ENCODE measurements around the gene SCAMP5.

The SCAMP5 gene

GRCh38 chr15:75059607-75060006 is 64.2 kb downstream of the SCAMP5 start:
- no peak for DNase-seq (ENCODE audit: low spot score)
- in situ Hi-C loops (cut with MboI; ENCODE audit: low sequenced_read_pairs, unreplicated experiment): no loop called here
- no peak for TF ChIP-seq CTCF (IDR thresholded peaks at IDR 0.05; ENCODE audit: borderline replicate concordance, control extremely low read depth, extremely low read depth, insufficient read depth, missing control alignments)

- peak; percentile 71 for DNase-seq (ENCODE audit: low spot score)
- in situ Hi-C loops (cut with MboI; ENCODE audit: low sequenced_read_pairs, unreplicated experiment): no loop called here
- TF ChIP-seq CTCF (IDR thresholded peaks at IDR 0.05; ENCODE audit: borderline replicate concordance, control extremely low read depth, extremely low read depth, insufficient read depth, missing control alignments): no peak
Observed at GRCh38 chr15:75061272-75061671, 65.9 kb downstream of the SCAMP5 start.

GRCh38 chr15:75062706-75063105 is 67.3 kb downstream of the SCAMP5 start:
- in situ Hi-C loops (cut with MboI; ENCODE audit: low sequenced_read_pairs, unreplicated experiment): no loop called here
- no peak for DNase-seq (ENCODE audit: low spot score)
- TF ChIP-seq CTCF (IDR thresholded peaks at IDR 0.05; ENCODE audit: borderline replicate concordance, control extremely low read depth, extremely low read depth, insufficient read depth, missing control alignments): no peak

GRCh38 chr15:75063338-75063737 is 68.0 kb downstream of the SCAMP5 start:
- DNase-seq (ENCODE audit: low spot score): no peak
- TF ChIP-seq CTCF (IDR thresholded peaks at IDR 0.05; ENCODE audit: borderline replicate concordance, control extremely low read depth, extremely low read depth, insufficient read depth, missing control alignments): no peak
- in situ Hi-C loops (cut with MboI; ENCODE audit: low sequenced_read_pairs, unreplicated experiment): no loop called here

- no peak for DNase-seq (ENCODE audit: low spot score)
- in situ Hi-C loops (cut with MboI; ENCODE audit: low sequenced_read_pairs, unreplicated experiment): no loop called here
- no peak for TF ChIP-seq CTCF (IDR thresholded peaks at IDR 0.05; ENCODE audit: borderline replicate concordance, control extremely low read depth, extremely low read depth, insufficient read depth, missing control alignments)
Observed at GRCh38 chr15:75063889-75064288, 68.5 kb downstream of the SCAMP5 start.

GRCh38 chr15:75064846-75065245 is 69.5 kb downstream of the SCAMP5 start:
- no peak for TF ChIP-seq CTCF (IDR thresholded peaks at IDR 0.05; ENCODE audit: borderline replicate concordance, control extremely low read depth, extremely low read depth, insufficient read depth, missing control alignments)
- in situ Hi-C loops (cut with MboI; ENCODE audit: low sequenced_read_pairs, unreplicated experiment): no loop called here
- no peak for DNase-seq (ENCODE audit: low spot score)

GRCh38 chr15:75065467-75065850 is 70.1 kb downstream of the SCAMP5 start:
- TF ChIP-seq CTCF (IDR thresholded peaks at IDR 0.05; ENCODE audit: borderline replicate concordance, control extremely low read depth, extremely low read depth, insufficient read depth, missing control alignments): no peak
- DNase-seq (ENCODE audit: low spot score): no peak
- in situ Hi-C loops (cut with MboI; ENCODE audit: low sequenced_read_pairs, unreplicated experiment): no loop called here
